Nephron progenitor cell (in vitro differentiated cells): Measurements from ENCODE around the gene HIF1A.
A peak's percentile ranks its signal among the peaks of the same experiment; 100 is the strongest.

Experiments
- DNase-seq: peaks from one replicate; pipeline ENCODE4 v3.0.0; 2021
- H3K27ac Mint-ChIP-seq: 2 replicates; pipeline ENCODE4 v1.8.0; 2021; ENCODE audit warnings: mild to moderate bottlenecking, moderate library complexity, mixed read lengths
- H3K27me3 Mint-ChIP-seq: 2 replicates; pipeline ENCODE4 v1.8.0; 2021; ENCODE audit warnings: mild to moderate bottlenecking, low read depth, mixed read lengths; ENCODE audit not compliant: poor library complexity
- H3K36me3 Mint-ChIP-seq: 2 replicates; pipeline ENCODE4 v1.8.0; 2021; ENCODE audit warnings: low read depth, mixed read lengths
- H3K4me1 Mint-ChIP-seq: 2 replicates; pipeline ENCODE4 v1.8.0; 2021; ENCODE audit warnings: mixed read lengths
- H3K4me3 Mint-ChIP-seq: 2 replicates; pipeline ENCODE4 v1.8.0; 2021; ENCODE audit warnings: mild to moderate bottlenecking, moderate library complexity, mixed read lengths
- H3K9me3 Mint-ChIP-seq: 2 replicates; pipeline ENCODE4 v1.8.0; 2021; ENCODE audit warnings: mild to moderate bottlenecking, moderate library complexity, mixed read lengths
- CTCF ChIP-seq: fragments of 200-600 bp; sonication (generic); IDR thresholded peaks from 2 replicates; pipeline ENCODE4 v1.5.0; 2021; ENCODE audit warnings: antibody characterized with exemption

Gene HIF1A

DNA sequence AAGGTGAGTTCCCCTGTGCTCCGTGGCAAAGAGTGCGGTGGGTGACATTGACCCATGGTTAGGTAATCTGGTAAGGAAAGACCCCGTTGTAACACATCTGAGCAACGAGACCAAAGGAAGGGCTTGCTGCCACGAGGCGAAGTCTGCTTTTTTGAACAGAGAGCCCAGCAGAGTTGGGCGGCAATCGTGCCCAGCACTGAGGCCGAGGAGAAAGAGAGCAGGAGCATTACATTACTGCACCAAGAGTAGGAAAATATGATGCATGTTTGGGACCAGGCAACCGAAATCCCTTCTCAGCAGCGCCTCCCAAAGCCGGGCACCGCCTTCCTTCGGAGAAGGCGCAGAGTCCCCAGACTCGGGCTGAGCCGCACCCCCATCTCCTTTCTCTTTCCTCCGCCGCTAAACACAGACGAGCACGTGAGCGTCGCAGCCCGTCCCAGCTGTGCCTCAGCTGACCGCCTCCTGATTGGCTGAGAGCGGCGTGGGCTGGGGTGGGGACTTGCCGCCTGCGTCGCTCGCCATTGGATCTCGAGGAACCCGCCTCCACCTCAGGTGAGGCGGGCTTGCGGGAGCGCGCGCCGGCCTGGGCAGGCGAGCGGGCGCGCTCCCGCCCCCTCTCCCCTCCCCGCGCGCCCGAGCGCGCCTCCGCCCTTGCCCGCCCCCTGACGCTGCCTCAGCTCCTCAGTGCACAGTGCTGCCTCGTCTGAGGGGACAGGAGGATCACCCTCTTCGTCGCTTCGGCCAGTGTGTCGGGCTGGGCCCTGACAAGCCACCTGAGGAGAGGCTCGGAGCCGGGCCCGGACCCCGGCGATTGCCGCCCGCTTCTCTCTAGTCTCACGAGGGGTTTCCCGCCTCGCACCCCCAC lies at the start of gene HIF1A:
HIF1A (plus strand) TSS at position 684 of the 865 bp plus-strand sequence. CDS start 292 bp downstream, outside the sequence.
- Mint-ChIP-seq H3K27me3 (no peaks in the 10 kb centered on the region), H3K9me3 (peaks cover 10% of the 10 kb centered on the region), H3K36me3 (peaks cover 21% of the 10 kb centered on the region), H3K4me3 (peak within 1 kb of the TSS; percentile 97), H3K27ac (peak within 1 kb of the TSS; percentile 100), H3K4me1 (peaks cover 56% of the 10 kb centered on the region)
- TF ChIP-seq CTCF = no peak
- DNase-seq = peak; percentile 93

GRCh38 chr14:61646366-61647116 lies 48.8 kb upstream of the HIF1A start:
- no peak overlapping the region for H3K27ac Mint-ChIP-seq
- peaks cover 46% of the 10 kb centered on the region for H3K4me1 Mint-ChIP-seq
- no peaks in the 10 kb centered on the region for H3K36me3 Mint-ChIP-seq
- no peak for DNase-seq
- H3K27me3 Mint-ChIP-seq = peaks cover 11% of the 10 kb centered on the region
- no peaks in the 10 kb centered on the region for H3K9me3 Mint-ChIP-seq
- TF ChIP-seq CTCF = no peak
- no peak overlapping the region for H3K4me3 Mint-ChIP-seq

DNA sequence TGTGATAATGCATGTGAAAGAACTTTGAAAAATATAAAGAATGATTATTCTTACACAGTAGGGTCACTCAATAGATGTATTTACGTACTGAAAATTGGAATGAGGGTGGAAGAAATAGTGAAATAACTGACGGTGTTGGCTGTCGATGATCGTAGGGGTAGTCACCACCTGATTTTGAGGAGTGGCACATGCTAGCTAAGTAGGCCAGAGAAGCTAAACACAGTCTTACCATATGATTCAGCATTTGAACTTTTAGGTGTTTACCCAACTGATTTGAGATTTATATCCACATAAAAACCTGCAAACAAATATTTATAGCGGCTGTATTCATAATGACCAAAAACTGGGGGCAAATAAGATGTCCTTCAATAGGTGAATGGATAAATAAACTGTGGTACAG lies 47.6 kb upstream of the HIF1A start:
- Mint-ChIP-seq H3K27ac (no peak overlapping the region), H3K9me3 (no peaks in the 10 kb centered on the region), H3K4me1 (peaks cover 39% of the 10 kb centered on the region), H3K27me3 (peaks cover 19% of the 10 kb centered on the region), H3K4me3 (no peak overlapping the region), H3K36me3 (no peaks in the 10 kb centered on the region)
- DNase-seq = no peak
- no peak for TF ChIP-seq CTCF

- Mint-ChIP-seq H3K9me3 (no peaks in the 10 kb centered on the region), H3K36me3 (no peaks in the 10 kb centered on the region), H3K4me1 (peaks cover 39% of the 10 kb centered on the region), H3K27me3 (peaks cover 22% of the 10 kb centered on the region), H3K4me3 (no peak overlapping the region), H3K27ac (no peak overlapping the region)
- TF ChIP-seq CTCF = no peak
- no peak for DNase-seq
These were observed 46.9 kb upstream of the HIF1A start for GRCh38 chr14:61648377-61648776.

DNA sequence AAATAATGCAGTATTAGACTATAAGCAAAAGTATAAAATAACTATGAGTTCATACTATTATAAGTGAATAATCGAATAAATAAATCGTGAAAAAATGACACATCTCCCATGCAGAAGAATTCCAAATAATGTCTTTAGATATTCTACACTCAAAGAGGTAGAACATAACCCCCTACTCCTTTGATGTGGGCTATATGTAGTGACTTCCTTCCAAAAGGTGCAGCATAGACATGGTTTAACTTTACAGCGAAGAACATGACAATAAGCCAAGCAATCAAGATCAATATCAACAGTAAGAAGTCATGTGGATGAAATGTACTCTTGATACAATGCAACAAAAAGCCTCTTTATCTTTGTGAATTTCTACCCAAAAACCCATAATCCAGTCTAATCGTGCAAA lies 46.0 kb upstream of the HIF1A start:
- Mint-ChIP-seq H3K9me3 (no peaks in the 10 kb centered on the region), H3K36me3 (no peaks in the 10 kb centered on the region), H3K27me3 (peaks cover 27% of the 10 kb centered on the region), H3K4me3 (no peak overlapping the region), H3K27ac (no peak overlapping the region), H3K4me1 (peaks cover 39% of the 10 kb centered on the region)
- DNase-seq = no peak
- TF ChIP-seq CTCF = no peak
